ENCODE results near the gene COG2.
"Not testable (repeated sequence)": the region's sequence is repeated elsewhere in the genome, so short reads cannot be mapped to it uniquely, and the experiment has no call there.

Gene COG2

GRCh38 chr1:230642263-230642959 lies at the start of gene COG2:
COG2 (plus strand) TSS chr1:230642481; CDS start chr1:230642607, 126 bp downstream.
- DNase-seq (ENCODE audit: low read depth): peak; percentile 60

- DNase-seq (ENCODE audit: low read depth): no peak
These were observed 49.4 kb upstream of the COG2 start for GRCh38 chr1:230592848-230593414.

- no peak for DNase-seq (ENCODE audit: low read depth)
These were observed 48.0 kb upstream of the COG2 start for GRCh38 chr1:230594214-230594773.

- DNase-seq (ENCODE audit: low read depth): no peak
These were observed 47.1 kb upstream of the COG2 start for GRCh38 chr1:230595181-230595580.

- no peak for DNase-seq (ENCODE audit: low read depth)
These were observed 46.0 kb upstream of the COG2 start for GRCh38 chr1:230596306-230596705.

DNA sequence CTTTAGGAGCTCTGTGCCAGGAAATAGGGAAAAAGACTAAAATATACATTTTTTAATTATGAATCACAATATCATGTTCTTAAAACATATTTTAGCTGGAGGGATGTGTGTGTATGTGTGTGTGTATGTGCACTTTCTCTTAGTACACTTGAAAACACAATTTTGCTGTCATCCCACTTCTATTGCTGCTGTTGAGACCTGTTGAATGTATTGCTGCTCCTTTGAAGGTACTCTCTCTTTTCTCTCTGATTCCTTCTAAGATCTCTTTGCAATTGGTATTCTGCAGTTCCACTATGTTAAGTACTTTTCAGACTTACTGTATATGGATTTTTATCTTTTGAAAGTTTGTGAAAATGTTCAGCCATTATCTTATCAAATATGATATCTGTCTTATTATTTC lies 43.5 kb upstream of the COG2 start:
- DNase-seq (ENCODE audit: low read depth): no peak

DNA sequence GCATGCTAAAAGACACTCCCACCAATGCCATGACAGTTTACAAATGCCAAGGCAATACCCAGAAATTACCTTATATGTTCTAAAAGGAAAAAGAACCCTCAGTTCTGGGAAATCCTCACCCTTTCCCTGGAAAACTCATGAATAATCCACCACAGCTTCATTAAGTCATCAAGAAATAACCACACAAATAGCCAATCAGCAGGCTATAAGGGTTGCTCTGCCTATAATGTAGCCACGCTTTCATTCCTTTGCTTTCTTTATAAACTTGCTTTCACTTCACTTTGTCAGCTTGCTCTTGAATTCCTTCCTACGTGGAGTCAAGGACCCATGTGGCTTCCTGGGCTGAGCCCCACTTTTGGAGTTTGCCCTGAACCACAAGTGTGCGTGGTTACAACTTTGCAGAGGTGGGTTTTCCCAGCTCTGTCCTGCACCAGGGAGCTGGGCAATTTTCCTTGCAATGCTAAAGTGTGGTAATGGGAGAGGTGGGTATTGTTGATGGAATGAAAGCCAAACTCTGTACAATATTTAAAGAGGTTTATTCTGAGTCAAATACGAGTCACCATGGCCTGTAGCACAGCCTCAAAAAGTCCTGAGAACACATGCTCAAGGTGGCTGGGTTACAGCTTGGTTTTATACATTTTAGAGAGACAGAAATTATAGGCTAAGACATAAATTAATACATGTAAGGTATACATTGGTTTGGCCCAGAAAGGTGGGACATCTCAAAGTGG lies 42.2 kb upstream of the COG2 start:
- DNase-seq (ENCODE audit: low read depth): no peak

GRCh38 chr1:230600657-230601400 lies 41.5 kb upstream of the COG2 start:
- DNase-seq (ENCODE audit: low read depth): not testable (repeated sequence)

- no peak for DNase-seq (ENCODE audit: low read depth)
These were observed 33.1 kb upstream of the COG2 start for GRCh38 chr1:230609208-230609607.

DNA sequence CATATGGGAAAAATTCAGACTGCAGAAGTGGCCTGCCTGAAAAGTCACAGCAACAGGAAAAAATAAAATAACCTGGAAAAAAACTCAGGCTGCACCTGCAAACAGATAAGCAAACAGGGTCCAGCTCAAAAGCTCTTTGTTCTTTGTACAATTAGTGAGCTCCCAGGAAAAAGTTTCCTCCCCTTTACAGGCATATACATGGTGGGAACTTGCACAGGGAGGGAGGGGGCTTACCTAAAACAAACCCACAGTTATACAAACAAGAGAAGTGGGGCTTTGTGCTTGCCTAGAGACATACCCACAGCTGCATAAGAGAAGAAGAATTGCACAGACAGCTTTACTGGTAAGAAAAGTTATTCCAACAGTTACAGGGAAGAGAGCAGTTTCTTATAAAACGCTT lies 31.7 kb upstream of the COG2 start:
- no peak for DNase-seq (ENCODE audit: low read depth)

DNA sequence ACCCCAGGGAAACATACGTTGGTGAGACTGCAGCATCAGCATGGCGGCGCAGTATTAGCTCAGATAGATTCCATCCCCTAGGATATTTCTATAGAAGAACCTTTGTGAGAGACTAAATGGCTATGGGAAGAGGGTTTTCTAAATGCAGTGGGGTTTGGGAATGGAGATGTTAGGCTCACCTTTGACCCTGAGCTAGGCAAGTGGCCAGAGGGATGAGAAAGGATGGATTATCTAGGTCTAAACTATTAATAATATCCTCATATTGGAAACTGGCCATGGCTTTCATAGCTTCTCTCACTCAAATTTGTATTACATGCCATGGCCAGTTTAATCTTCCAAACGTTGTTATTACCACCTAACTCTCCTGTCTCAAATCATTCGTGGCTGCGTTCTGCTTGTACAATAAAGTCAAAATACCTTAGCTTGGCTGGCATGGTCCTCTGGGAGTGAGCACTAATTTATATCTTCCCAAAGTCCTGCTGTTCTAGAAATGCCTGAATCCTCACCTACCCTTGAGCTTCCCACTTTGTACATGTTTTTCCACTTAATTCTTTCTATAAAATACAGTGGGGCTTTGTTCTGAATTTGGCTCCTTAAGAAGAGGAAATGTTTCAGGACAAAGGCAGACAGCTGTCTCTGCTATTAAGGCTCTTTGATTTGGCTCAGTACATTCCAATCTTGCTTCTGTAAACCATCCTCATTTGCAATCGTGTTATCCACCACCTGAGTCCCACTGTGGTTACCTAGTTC lies 31.0 kb upstream of the COG2 start:
- no peak for DNase-seq (ENCODE audit: low read depth)

DNA sequence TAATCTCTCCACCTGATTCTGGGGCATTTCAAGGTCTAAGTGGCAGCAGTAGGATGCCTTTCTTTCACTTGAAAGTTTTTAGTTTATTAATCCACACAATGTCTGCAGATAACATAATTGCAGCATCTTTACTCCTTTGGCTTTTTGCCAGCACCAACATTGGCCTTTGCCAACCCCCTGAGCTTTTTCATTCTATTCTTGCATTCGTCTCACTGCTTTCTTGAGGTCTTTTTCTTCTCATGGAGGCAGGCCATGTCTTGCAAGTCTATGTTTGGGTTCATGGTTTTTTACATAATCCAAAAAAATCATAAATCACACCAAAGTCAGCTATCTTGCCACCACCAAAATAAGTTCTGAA lies 30.4 kb upstream of the COG2 start:
- DNase-seq (ENCODE audit: low read depth): no peak

GRCh38 chr1:230612651-230613050 lies 29.6 kb upstream of the COG2 start:
- DNase-seq (ENCODE audit: low read depth): no peak

DNA sequence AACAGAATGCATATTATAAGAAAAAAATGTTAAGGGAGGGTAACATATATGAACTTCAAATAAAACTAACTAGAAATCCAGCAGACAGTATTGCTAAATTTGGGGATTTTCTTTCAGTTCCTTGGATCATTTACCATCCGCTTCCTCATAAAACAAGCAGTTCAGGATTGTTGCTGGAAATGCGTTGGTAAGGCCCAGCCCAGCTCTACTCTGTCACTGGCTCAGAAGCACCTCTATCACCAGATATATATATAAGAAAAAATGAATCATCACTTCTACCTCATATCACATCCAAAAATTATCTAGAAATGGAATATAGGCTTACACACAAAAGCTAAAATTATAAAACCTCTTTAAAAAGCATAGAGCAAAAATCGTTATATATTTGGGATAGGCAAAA lies 28.2 kb upstream of the COG2 start:
- no peak for DNase-seq (ENCODE audit: low read depth)

- DNase-seq (ENCODE audit: low read depth): no peak
These were observed 23.7 kb upstream of the COG2 start for GRCh38 chr1:230618537-230618936.

DNA sequence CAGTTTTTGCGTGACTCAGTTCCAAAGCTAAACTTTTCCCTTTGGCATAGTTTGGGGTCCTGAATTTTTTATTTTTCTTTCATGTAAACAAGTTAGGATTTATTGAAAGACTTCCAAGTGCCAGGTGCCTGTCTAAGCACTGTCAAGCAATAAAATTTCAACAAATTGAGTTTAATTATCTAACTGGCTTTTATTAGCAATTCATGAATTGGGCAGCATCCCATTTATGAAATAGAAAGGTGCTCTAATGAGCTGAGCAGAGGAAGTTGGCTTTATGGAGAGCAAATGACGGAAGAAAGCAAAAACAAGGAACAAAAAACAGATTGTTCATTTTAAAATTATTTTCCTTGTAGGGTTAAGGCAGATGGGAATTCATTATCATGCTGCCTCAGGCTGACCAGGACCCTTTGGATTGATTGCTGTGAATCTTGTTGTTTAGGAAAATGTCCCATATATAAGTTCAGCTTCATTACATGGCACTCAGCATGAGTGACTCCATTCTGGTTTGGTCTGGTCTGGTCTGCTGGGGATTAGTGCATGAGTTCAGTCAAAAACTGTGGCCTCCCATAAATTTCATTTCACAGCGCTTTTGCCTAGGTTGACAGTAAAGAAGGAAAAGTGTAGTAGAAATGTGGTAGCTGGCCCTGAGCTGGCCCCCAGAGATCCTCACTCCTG lies 21.5 kb upstream of the COG2 start:
- DNase-seq (ENCODE audit: low read depth): no peak

DNA sequence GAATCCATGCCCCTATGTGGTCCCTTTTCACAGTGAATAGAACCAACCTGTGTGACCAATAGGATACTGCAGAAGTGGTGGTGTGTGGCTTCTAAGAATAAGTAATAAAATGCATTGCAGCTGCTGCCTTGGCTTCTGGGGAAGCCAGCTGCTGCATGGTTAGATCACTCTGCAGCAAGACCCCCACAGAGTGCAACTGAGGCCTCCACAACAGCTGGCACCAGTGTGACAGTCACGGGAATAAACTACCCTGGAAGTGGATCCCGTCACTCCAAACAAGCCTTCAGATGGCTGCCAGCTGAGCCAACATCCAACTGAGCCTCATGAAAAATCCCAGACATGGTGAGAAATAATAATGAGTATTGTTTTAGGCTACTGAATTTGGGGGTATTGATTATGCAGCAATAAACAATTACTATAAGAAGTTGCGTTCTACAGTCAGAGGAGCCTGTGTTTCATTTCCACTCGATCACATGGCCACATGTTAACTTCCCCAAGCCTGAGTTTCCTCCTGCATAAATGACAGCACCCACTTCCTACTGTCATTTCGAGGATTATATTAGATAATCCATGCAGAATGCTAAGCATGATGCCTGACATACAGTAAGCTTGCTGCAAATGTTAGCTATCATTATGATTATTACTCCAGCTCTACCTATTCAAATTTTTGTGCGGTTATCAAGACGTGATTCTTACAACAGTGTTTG lies 20.8 kb upstream of the COG2 start:
- DNase-seq (ENCODE audit: low read depth): no peak

DNA sequence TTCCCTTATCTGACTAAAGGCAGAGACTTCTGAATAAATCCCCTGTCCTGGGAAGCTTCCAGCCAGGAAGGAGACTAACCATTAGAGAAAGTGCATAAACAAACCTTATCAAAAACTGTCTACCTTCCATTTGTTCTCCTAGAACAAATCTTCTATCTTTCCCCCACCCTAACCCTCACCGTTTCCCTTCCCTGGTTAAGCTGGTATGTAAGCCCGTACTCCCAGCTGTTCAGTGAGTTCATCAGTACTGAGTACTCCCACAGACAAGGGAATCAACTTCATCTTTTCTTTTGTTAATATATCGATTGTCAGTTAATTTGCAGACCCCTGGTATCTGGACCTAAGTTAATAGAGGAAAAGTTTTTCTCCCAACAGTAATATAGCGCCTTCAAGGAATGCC lies 20.1 kb upstream of the COG2 start:
- no peak for DNase-seq (ENCODE audit: low read depth)

DNA sequence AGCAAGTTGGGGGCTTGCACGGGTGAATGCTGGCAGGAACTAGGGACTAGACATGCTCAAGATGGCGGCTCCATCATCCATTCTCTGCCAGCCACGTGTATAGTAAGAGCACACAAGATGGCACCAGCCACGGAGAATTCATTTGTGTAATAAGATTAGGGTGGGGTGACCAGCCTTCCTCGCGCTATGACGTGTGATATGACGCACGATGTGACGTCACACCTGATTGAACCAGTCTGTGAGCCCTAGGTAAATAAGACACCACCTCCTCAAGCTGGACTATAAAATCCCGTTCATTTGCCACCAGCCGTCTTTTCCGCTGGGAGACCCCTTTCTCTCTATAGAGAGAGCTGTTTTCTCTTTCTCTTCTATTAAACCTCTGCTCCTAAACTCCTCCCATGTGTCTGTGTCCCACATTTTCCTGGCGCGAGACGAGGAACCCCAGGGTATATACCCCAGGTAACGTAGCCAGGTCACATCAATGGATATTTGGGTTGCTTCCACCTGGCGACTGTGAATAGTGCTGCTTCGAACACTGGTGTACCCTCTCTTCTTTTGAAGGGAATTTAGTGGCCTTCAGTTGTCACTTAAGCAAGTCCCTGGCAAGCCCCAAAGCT lies 18.1 kb upstream of the COG2 start:
- no peak for DNase-seq (ENCODE audit: low read depth)

DNA sequence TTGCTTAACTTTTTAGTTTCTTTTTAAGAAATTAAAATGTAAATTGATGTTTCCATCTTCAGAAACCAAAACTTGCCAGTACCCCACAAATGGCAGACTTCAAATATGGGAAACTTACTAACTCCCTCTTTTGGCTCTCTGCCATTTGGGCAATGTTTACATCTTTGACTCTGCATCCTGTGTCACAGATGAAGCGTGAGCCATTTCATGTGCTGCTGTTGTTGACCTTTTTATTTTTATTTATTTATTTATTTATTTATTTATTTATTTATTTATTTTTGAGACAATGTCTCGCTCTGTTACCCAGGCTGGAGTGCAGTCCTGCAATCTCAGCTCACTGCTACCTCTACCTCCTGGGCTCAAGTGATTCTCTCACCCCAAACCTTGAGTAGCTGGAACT lies 16.0 kb upstream of the COG2 start:
- DNase-seq (ENCODE audit: low read depth): no peak

Measured in HS-27A (cell line).